BJ (cell line): ENCODE results near the gene TBK1. TPM values are rescaled to one million over a fixed set of nuclear protein-coding genes. Genes with fewer than 3 reads are reported as not detected.

ENCODE experiments used
- CTCF ChIA-PET: fragments of 350-600 bp; formaldehyde crosslinking; extraction: SDS; loops from one replicate; lab custom pipeline; 2021; ENCODE audit warnings: antibody characterized with exemption, inconsistent platforms; lab: Yijun Ruan, JAX
- POLR2A ChIA-PET: fragments of 300-600 bp; sonication (Branson Sonifier 250); formaldehyde crosslinking; extraction: SDS; loops from one replicate; lab custom pipeline; 2021; ENCODE audit warnings: antibody characterized with exemption; lab: Charles Lee
- DNase-seq: peaks from one replicate; pipeline ENCODE4 v3.0.0-alpha.2; 2011; ENCODE audit warnings: low read depth
- H3K27me3 ChIP-seq: 2 replicates; pipeline ENCODE4 v1.6.0; 2011; ENCODE audit warnings: low read length; ENCODE audit not compliant: control insufficient read depth, insufficient read depth
- H3K36me3 ChIP-seq: 2 replicates; pipeline ENCODE4 v1.5.1; 2011; ENCODE audit warnings: low read length; ENCODE audit not compliant: control insufficient read depth, insufficient read depth
- H3K4me3 ChIP-seq: 2 replicates; pipeline ENCODE4 v1.5.1; 2011; ENCODE audit warnings: low read depth, mild to moderate bottlenecking, control low read depth, low read length
- polyA plus RNA-seq: library from polyadenylated mRNA; depleted of rRNA; stranded (reverse); fragments of >200 nt; gene quantifications from 2 replicates; pipeline ENCODE4 v1.2.3, GENCODE V29; 2011
- TF ChIP-seq, protein P1 (sequence below): IDR thresholded peaks from 2 replicates; pipeline ENCODE4 v1.5.1; 2011; ENCODE audit warnings: low read depth, mild to moderate bottlenecking, control low read depth, inconsistent platforms, low read length, moderate library complexity; ENCODE audit not compliant: insufficient read depth

The TBK1 gene
- polyA plus RNA-seq, 1 experiment, result 5.7 TPM

DNA sequence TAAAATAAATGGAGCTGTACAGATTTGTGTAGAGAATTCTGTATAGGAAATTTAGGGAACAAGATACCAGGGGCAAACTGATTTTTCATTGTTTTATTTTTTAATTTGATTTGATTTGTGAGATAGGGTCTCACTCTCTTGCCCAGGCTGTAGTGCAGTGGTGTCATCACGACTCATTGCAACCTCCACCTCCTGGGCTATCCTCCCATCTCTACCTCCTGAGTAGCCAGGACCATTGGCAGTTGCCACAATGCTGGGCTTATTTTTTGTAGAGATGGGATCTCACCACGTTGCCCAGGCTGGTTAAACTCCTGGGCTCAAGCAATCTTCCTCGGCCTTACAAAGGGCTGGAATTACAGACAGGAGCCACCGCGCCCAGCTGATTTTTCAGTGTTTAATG, 18.0 kb upstream of the TBK1 start:
- TF ChIP-seq, protein P1, sequence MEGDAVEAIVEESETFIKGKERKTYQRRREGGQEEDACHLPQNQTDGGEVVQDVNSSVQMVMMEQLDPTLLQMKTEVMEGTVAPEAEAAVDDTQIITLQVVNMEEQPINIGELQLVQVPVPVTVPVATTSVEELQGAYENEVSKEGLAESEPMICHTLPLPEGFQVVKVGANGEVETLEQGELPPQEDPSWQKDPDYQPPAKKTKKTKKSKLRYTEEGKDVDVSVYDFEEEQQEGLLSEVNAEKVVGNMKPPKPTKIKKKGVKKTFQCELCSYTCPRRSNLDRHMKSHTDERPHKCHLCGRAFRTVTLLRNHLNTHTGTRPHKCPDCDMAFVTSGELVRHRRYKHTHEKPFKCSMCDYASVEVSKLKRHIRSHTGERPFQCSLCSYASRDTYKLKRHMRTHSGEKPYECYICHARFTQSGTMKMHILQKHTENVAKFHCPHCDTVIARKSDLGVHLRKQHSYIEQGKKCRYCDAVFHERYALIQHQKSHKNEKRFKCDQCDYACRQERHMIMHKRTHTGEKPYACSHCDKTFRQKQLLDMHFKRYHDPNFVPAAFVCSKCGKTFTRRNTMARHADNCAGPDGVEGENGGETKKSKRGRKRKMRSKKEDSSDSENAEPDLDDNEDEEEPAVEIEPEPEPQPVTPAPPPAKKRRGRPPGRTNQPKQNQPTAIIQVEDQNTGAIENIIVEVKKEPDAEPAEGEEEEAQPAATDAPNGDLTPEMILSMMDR, result no peak
- POLR2A ChIA-PET, result no interaction called here

DNA sequence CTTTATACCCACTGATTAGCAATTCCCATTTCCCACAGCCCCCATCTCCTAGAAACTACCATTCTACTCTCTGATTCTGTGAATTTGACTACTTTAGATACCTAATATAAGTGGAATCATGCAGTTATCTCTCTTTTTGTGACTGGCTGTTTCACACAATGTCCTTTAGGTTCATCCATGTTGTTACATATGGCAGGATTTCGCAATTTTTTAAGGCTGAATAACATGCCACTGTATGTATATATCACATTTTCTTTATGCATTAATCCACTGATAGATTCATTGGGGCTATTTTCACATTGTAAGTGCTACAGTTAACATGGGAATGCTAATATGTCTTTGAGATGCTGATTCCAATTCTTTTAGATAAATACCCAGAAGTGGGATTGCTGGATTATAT, 11.8 kb upstream of the TBK1 start:
- POLR2A ChIA-PET, result no interaction called here
- CTCF ChIA-PET, result no interaction called here
- Histone ChIP-seq H3K4me3 (no peak overlapping the region), H3K36me3 (peaks cover 22% of the 10 kb centered on the region), H3K27me3 (no peaks in the 10 kb centered on the region)
- no peak for DNase-seq
- TF ChIP-seq, protein P1, result no peak

More for the DNA sequence above, 18.0 kb upstream of the TBK1 start:
- CTCF ChIA-PET, result no interaction called here
- DNase-seq, result no peak
- H3K27me3 ChIP-seq, result no peaks in the 10 kb centered on the region
- no peak overlapping the region for H3K4me3 ChIP-seq
- H3K36me3 ChIP-seq, result peaks cover 22% of the 10 kb centered on the region

DNA sequence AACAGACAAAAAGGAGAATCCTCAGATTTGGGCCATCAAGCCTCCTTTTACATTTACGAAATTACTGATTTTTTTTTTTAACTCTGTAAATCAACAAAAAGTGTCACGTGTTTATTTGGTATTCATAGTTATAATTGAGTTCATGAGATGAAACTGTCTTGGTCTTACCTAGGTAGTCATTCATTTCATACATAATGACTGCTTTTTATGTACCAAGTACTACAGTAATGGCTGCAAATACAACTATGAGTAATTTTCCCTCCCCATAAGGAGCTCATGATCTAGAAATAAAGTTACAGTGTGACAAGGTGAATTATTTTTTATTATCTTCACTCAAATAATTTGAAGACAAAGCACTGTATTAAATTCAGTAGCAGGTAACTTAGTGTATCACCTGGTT, 6.4 kb upstream of the TBK1 start:
- no peak for DNase-seq
- POLR2A ChIA-PET, result no interaction called here
- Histone ChIP-seq H3K4me3 (no peak overlapping the region), H3K36me3 (peaks cover 17% of the 10 kb centered on the region), H3K27me3 (no peaks in the 10 kb centered on the region)
- CTCF ChIA-PET, result interaction anchor here (0.7 kb wide), 1 partner anchor 256 kb away, joined by 4 read pairs; no protein-coding TSS in a partner anchor
- TF ChIP-seq, protein P1, result no peak

DNA sequence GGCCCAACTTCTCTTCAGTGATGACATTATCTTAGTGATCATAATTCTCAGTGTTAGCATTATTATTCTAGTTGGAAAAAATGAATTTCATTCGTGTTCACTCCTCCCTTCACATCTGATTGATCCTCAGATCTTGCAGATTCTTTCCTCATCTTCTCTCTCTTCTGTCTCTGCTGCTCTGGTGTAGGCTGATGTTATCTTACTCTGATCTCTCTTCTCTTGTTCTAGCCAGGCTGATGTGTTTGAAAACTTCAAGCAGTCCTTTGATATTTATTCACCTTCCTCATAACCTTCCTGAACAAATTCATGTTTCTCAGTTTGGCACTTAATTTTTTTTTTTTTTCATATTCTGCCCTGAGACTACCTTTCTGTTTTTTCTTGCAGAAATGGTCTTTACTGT, 5.6 kb upstream of the TBK1 start:
- Histone ChIP-seq H3K36me3 (peaks cover 17% of the 10 kb centered on the region), H3K27me3 (no peaks in the 10 kb centered on the region), H3K4me3 (no peak overlapping the region)
- POLR2A ChIA-PET, result no interaction called here
- CTCF ChIA-PET, result no interaction called here
- no peak for DNase-seq
- TF ChIP-seq, protein P1, result no peak

DNA sequence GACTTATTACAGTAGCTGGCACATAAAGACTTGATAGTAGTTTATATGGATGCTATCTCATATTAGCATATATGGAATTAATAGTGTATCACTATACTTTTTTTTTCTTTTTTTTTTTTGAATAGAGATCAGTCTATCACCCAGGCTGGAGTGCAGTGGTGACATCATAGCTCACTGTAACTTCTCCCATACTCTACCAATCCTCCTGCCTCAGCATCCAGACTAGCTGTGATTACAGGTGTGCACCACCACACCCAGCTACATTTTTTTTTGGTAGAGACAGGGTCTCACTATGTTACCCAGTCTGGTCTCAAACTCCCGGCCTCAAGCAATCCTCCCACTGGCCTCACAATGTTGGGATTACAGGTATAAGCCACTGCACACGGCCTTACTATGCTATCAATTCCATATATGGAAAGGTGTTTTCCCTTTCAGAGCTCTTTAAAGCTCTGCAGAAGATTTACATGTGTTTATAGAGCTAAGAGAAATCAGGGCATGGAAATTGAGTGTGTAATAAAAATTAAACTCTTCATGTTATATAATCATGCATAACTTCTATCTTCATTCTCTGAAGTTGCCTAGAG, 1.8 kb upstream of the TBK1 start:
- no peaks in the 10 kb centered on the region for H3K27me3 ChIP-seq
- TF ChIP-seq, protein P1, result no peak
- no peak for DNase-seq
- ChIA-PET POLR2A (no interaction called here), CTCF (no interaction called here)
- no peak overlapping the region for H3K4me3 ChIP-seq
- H3K36me3 ChIP-seq, result peaks cover 9% of the 10 kb centered on the region
